IMR-90 (cell line): ENCODE data around the gene VCL.

Experiments
- CEBPB ChIP-seq: IDR thresholded peaks from 2 replicates; pipeline ENCODE4 v1.6.1; 2012; ENCODE audit warnings: low read depth, low read length, improper control_type of control experiment
- CTCF ChIP-seq: conservative IDR thresholded peaks from 2 replicates; pipeline ENCODE4 v1.5.1; 2012; ENCODE audit warnings: mild to moderate bottlenecking, low read depth, low read length, improper control_type of control experiment
- MAFK ChIP-seq: IDR thresholded peaks from 2 replicates; pipeline ENCODE4 v1.6.1; 2012; ENCODE audit warnings: low read depth, low read length, improper control_type of control experiment
- MXI1 ChIP-seq: IDR thresholded peaks from 2 replicates; pipeline ENCODE4 v1.6.1; 2012; ENCODE audit warnings: low read depth, mild to moderate bottlenecking, low read length, moderate library complexity, borderline replicate concordance
- POLR2A ChIP-seq: IDR thresholded peaks from 2 replicates; pipeline ENCODE4 v1.6.1; 2012; ENCODE audit warnings: mild to moderate bottlenecking, low read depth, low read length
- RAD21 ChIP-seq: IDR thresholded peaks from 2 replicates; pipeline ENCODE4 v1.6.1; 2012; ENCODE audit warnings: low read length, improper control_type of control experiment
- RCOR1 ChIP-seq: IDR thresholded peaks from 2 replicates; pipeline ENCODE4 v1.6.1; 2012; ENCODE audit warnings: mild to moderate bottlenecking, low read length, improper control_type of control experiment; ENCODE audit not compliant: insufficient replicate concordance
- RFX5 ChIP-seq: IDR thresholded peaks from 2 replicates; pipeline ENCODE4 v1.8.0; 2012; ENCODE audit warnings: low read depth, mild to moderate bottlenecking, low read length, moderate library complexity
- USF2 ChIP-seq: fragments of 150-350 bp; IDR thresholded peaks from 2 replicates; pipeline ENCODE4 v1.6.1; 2017; ENCODE audit warnings: mild to moderate bottlenecking, antibody characterized with exemption, low read length, low read depth

GRCh38 chr10:73962386-73962785, 35.5 kb upstream of the VCL start:
- no peak for TF ChIP-seq RAD21
- no peak for TF ChIP-seq CTCF
- TF ChIP-seq POLR2A = no peak
- no peak for TF ChIP-seq RFX5
- no peak for TF ChIP-seq MXI1
- no peak for TF ChIP-seq CEBPB
- TF ChIP-seq RCOR1 = no peak
- no peak for TF ChIP-seq MAFK
- TF ChIP-seq USF2 = no peak
